HK-2 (cell line): ENCODE results near the gene C4orf17.

Source experiments
- DNase-seq: peaks from one replicate; pipeline ENCODE4 v3.0.0-alpha.2; 2018; ENCODE audit not compliant: unreplicated experiment

C4orf17 gene

GRCh38 chr4:99536848-99537247, 26.0 kb downstream of the C4orf17 start:
- no peak for DNase-seq

GRCh38 chr4:99537674-99538073, 26.9 kb downstream of the C4orf17 start:
- DNase-seq = no peak

- DNase-seq = no peak
Measured at GRCh38 chr4:99540277-99540939, 29.6 kb downstream of the C4orf17 start.

- DNase-seq = no peak
Measured at GRCh38 chr4:99552872-99553271, 42.1 kb downstream of the C4orf17 start.

- DNase-seq = peak; percentile 95
Measured at GRCh38 chr4:99563310-99564186, 52.7 kb downstream of the C4orf17 start, which contains the start of gene TRMT10A. Gene TRMT10A (minus strand): TSS chr4:99564039. CDS start chr4:99559338, 4,701 bp downstream.

DNA sequence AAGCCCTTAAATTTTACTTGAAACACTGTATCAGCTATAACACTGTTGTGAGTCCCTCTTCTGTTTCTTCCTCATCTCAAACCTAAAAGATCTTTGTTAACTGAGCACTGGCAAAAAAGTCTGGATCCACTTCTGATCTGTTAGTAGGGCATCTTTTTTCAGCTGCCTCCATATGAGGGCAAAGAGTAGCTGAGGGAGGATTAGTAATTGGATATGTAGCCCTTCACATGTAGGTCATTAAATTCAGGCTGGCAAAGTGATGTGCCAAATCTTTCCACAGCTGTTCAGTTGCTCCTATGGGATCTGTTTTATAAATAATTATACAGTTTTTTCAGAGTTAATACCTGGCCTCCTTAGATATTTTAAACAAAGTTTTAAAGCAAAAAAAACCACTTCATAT, 54.1 kb downstream of the C4orf17 start:
- no peak for DNase-seq

DNA sequence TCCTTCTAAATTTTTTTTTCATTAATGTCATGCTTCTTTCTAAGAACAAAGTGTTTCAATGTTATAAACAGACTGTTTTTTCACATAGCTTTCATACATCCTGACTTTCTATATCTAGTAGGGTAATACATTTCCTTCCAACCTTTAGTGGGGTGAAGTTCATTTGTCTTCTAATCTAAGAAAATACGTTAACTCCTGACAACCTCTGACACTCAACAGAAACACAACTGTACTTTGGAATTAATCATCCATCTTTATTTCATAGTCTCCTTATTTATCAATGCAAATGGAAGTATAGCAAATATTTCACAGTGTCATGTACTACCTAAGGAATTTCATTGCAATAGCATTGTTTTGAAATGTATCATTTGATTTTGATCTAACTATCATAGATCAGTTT, 61.1 kb downstream of the C4orf17 start:
- no peak for DNase-seq

GRCh38 chr4:99572527-99573240, 61.9 kb downstream of the C4orf17 start:
- no peak for DNase-seq

DNA sequence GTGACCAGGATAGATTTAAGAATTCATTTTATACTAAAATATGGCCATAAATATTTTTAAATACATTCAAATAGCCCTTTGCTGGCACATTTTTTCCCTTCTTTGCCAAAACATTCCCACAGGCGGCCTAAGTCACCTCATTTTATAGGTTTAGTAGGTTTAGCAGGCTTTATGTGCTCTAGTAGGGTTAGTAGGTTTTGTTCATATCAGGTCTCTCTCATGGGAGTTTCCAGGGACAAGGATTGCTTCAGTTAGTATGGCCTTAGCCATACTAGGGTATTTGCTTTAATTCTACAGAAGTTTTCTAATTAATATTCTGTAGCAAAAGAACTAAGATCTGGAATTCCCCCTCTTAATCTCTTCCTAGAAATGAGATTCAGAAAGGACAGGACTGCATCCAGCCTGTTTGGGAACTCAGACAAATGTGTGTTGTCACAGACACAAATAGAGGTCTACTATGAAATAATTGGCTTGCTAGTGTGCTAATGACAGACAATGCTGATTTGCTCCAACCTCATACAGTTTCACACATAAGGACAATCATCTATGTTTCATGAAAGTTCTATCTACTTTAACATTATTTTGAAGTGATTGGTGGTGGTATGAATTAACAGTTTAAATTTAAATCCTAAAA, 63.0 kb downstream of the C4orf17 start:
- no peak for DNase-seq

GRCh38 chr4:99574530-99575324, 63.9 kb downstream of the C4orf17 start, which contains the start of gene MTTP:
Gene MTTP (plus strand): TSS chr4:99574824. CDS start chr4:99574910, 86 bp downstream.
- no peak for DNase-seq

DNA sequence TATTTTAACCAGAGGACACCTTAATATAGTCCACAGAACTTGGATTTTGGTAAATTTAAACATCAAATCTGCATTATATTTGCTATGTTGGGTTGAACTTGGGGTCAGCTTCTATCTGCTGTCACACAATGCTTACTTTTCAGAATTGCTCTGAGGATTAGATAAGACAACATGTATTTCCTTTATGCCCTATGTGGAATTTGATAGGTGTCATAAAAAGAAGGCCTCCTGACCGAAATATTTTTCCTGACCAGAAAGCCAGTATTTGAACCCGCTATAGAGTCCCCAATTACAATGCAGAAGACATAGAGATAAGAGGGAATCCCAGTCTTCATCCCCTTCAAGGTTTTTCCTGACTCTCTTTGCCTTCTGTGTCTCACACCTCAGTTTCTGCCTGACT, 67.9 kb downstream of the C4orf17 start:
- DNase-seq = no peak

DNA sequence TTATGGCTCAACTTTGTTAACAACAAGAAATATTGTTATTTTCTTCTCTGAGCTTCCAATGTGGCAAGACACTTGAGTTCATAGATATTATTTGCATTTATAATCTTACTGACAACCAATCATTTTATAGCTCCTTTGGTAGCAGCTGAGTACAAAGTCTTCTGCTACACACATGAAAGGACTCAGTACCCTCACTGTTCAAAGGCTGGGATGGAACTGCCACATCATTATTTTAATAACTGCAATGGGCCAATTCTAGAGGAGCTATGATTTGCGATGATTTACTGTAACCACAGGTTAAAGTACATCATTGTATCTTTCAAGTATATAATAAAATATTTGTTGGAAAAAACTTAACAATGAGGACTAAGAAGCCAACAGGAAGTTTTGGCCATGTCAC, 74.7 kb downstream of the C4orf17 start:
- DNase-seq = no peak

DNA sequence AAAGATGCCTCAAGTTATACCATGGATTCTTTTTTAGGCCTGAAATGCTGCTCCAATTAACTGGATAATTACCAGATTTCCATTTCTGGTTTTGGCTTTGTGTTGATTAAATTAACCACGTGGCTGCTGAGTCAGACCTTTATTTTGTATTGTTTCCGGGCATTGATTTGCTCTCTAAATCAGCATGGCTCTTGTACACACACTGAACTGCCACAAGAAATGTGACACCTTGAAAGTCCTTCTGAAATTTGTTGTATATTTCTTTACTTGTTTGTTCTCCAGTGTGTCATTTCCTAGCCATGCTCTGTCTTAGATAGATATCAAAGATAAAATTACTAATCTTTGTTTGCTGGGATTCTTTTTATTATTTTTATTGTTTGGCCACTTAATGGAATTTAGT, 75.5 kb downstream of the C4orf17 start:
- DNase-seq = no peak

DNA sequence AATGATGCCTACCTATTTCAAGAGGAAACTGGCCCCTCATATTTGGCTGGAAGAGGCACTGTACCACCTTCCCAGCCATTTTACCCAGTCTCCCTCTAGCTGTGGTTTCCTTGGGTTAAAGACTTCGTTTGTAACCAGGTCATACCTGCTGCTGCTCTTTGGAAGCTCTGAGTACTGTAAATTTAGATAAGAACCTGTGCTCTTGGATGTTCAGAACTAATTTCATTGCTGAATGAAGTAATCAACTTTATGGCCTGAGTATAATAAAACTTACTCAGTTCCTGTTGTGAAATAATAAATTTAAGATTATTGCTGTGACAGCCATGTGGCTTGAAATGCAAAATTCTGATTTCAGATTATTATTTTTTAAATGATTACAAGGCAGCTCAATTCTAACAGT, 76.0 kb downstream of the C4orf17 start:
- DNase-seq = no peak

- DNase-seq = no peak
Measured at GRCh38 chr4:99587309-99587708, 76.5 kb downstream of the C4orf17 start.

- no peak for DNase-seq
Measured at GRCh38 chr4:99587803-99588202, 77.0 kb downstream of the C4orf17 start.

DNA sequence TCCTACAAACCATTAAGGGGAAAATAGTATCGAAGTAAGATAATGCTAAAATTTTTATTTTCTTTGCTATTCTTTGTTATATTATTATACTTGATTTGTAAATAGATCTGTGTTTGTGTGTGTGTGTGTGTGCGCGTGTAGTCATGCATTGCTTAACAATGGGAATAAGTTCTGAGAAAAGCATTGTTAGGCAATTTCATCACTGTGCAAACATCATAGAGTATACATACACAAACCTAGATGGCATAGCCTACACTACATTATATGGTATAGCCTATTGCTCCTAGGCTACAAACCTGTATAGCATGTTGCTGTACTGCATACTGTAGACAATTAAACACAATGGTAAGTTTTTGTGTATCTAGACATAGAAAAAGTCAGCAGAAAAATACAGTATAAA, 80.9 kb downstream of the C4orf17 start:
- no peak for DNase-seq
